CD8-positive, alpha-beta memory T cell (primary cell): Measurements from ENCODE around the gene TGOLN2. TPM values are rescaled to one million over a fixed set of nuclear protein-coding genes. Genes with fewer than 3 reads are reported as not detected.
A peak's percentile ranks its signal among the peaks of the same experiment; 100 is the strongest.
"Not testable (repeated sequence)": the region's sequence is repeated elsewhere in the genome, so short reads cannot be mapped to it uniquely, and the experiment has no call there.

Experiments used
- CTCF ChIA-PET: fragments of 350-600 bp; sonication (Branson Sonifier 250); formaldehyde crosslinking; loops from one replicate; lab custom pipeline; 2021; ENCODE audit warnings: antibody characterized with exemption; lab: Charles Lee
- POLR2A ChIA-PET: fragments of 350-600 bp; sonication (Branson Sonifier 250); formaldehyde crosslinking; loops from one replicate; lab custom pipeline; 2021; ENCODE audit warnings: antibody characterized with exemption; lab: Charles Lee
- DNase-seq, 5 donors: peaks; one replicate each; pipeline versions ENCODE4 v3.0.0 to v3.0.0-alpha.2; 2020 to 2022; ENCODE audit warnings: mixed read lengths in 1 of 5
- H3K27ac ChIP-seq: one replicate; pipeline ENCODE4 v1.7.0; 2013; ENCODE audit warnings: low read depth, mild to moderate bottlenecking, low read length, moderate library complexity
- H3K27me3 ChIP-seq: 2 replicates; pipeline ENCODE4 v1.7.0; 2013; ENCODE audit warnings: low read length, mild to moderate bottlenecking; ENCODE audit not compliant: insufficient read depth, poor library complexity, severe bottlenecking
- H3K36me3 ChIP-seq: 2 replicates; pipeline ENCODE4 v1.7.0; 2013; ENCODE audit warnings: mild to moderate bottlenecking, low read length, moderate library complexity; ENCODE audit not compliant: insufficient read depth
- H3K4me1 ChIP-seq: 2 replicates; pipeline ENCODE4 v1.7.0; 2013; ENCODE audit warnings: mild to moderate bottlenecking, low read length, moderate library complexity; ENCODE audit not compliant: insufficient read depth
- H3K4me3 ChIP-seq: 2 replicates; pipeline ENCODE4 v1.7.0; 2013; ENCODE audit warnings: mild to moderate bottlenecking, low read length
- H3K9me3 ChIP-seq: 2 replicates; pipeline ENCODE4 v1.7.0; 2013; ENCODE audit warnings: mild to moderate bottlenecking, low read length
- H3K27ac Mint-ChIP-seq, 8 donors: one replicate each; pipeline ENCODE4 v1.8.0; 2020 to 2021; ENCODE audit warnings: mixed read lengths in 8 of 8, mild to moderate bottlenecking in 6 of 8, inconsistent platforms in 3 of 8, moderate library complexity in 3 of 8
- H3K27me3 Mint-ChIP-seq, 2 donors: one replicate each; pipeline ENCODE4 v1.8.0; 2020 to 2021; ENCODE audit warnings: mixed read lengths in 2 of 2, mild to moderate bottlenecking in 1 of 2, moderate library complexity in 1 of 2
- H3K36me3 Mint-ChIP-seq, 3 donors: one replicate each; pipeline ENCODE4 v1.8.0; 2020 to 2021; ENCODE audit warnings: mixed read lengths in 3 of 3, inconsistent platforms in 1 of 3, mild to moderate bottlenecking in 1 of 3
- H3K4me1 Mint-ChIP-seq, 3 donors: one replicate each; pipeline ENCODE4 v1.8.0; 2020 to 2021; ENCODE audit warnings: mixed read lengths in 3 of 3, inconsistent platforms in 1 of 3, mild to moderate bottlenecking in 1 of 3
- H3K4me3 Mint-ChIP-seq, 7 donors: one replicate each; pipeline ENCODE4 v1.8.0; 2020 to 2021; ENCODE audit warnings: mixed read lengths in 7 of 7, mild to moderate bottlenecking in 6 of 7, moderate library complexity in 4 of 7, inconsistent platforms in 2 of 7
- H3K9me3 Mint-ChIP-seq, 5 donors: one replicate each; pipeline ENCODE4 v1.8.0; 2020 to 2022; ENCODE audit warnings: mixed read lengths in 5 of 5, mild to moderate bottlenecking in 3 of 5, moderate library complexity in 2 of 5, inconsistent platforms in 1 of 5
- polyA plus RNA-seq: library from polyadenylated mRNA; unstranded; fragments of 300-500 nt; fragmentation: Illumina TruSeq; gene quantifications from one replicate; pipeline ENCODE4 v1.2.3, GENCODE V29; 2021
- total RNA-seq, 2 experiments: library from RNA; stranded (reverse); gene quantifications; one replicate each; pipeline ENCODE4 v1.2.3, GENCODE V29; 2021

The TGOLN2 gene
- total and polyA plus RNA-seq, 3 experiments from 2014 or later, result 55.9 to 95.6 (median 93.4) TPM

GRCh38 chr2:85324639-85325465 lies 2.9 kb downstream of the TGOLN2 start:
- H3K27me3 Mint-ChIP-seq, result no peaks in the 10 kb centered on the region
- ChIA-PET POLR2A (interaction anchor here (0.6 to 4.1 kb wide), 6 partner anchors 10 to 860 kb away, joined by 3 to 86 read pairs (median 6); partner anchors contain the start of genes ELMOD3 and RETSAT), CTCF (interaction anchor here (1.0 to 1.6 kb wide), 4 partner anchors 11 to 215 kb away, joined by 3 to 5 read pairs (median 4); no protein-coding TSS in a partner anchor)
- Histone ChIP-seq H3K4me3 (peak overlapping the region; percentile 86), H3K4me1 (peaks cover 66% of the 10 kb centered on the region), H3K27ac (no peak overlapping the region), H3K27me3 (no peaks in the 10 kb centered on the region), H3K36me3 (peaks cover 55% of the 10 kb centered on the region), H3K9me3 (no peaks in the 10 kb centered on the region)
- H3K4me3 Mint-ChIP-seq, result peak overlapping the region; percentile 92 to 100 (median 99)
- H3K27ac Mint-ChIP-seq, result peak overlapping the region; percentile 83 to 100 (median 96)
- DNase-seq, result no peak
- H3K36me3 Mint-ChIP-seq, result peaks cover 28 to 86% (median 35%) of the 10 kb centered on the region in 3 donors
- H3K4me1 Mint-ChIP-seq, result peaks cover 69 to 72% (median 69%) of the 10 kb centered on the region in 3 donors
- H3K9me3 Mint-ChIP-seq, result no peaks in the 10 kb centered on the region

GRCh38 chr2:85323988-85324367 lies 3.8 kb downstream of the TGOLN2 start:
- ChIA-PET CTCF (interaction anchor here (1.2 to 1.6 kb wide), 4 partner anchors 10 to 216 kb away, joined by 3 to 5 read pairs (median 4); no protein-coding TSS in a partner anchor), POLR2A (interaction anchor here (0.6 to 1.5 kb wide), 3 partner anchors 10 to 861 kb away, joined by 4 to 14 read pairs (median 8); no protein-coding TSS in a partner anchor)
- not testable (repeated sequence) for H3K27ac ChIP-seq, DNase-seq, H3K27me3 Mint-ChIP-seq, H3K9me3 Mint-ChIP-seq, H3K27me3 ChIP-seq, H3K9me3 ChIP-seq
- peaks cover 60% of the 10 kb centered on the region for H3K36me3 ChIP-seq
- Mint-ChIP-seq H3K4me3 (peak overlapping the region; percentile 92 to 100 (median 99)), H3K4me1 (peaks cover 73 to 74% (median 73%) of the 10 kb centered on the region in 3 donors), H3K36me3 (peaks cover 28 to 92% (median 39%) of the 10 kb centered on the region in 3 donors), H3K27ac (peak overlapping the region; percentile 52 to 100 (median 96))
- H3K4me1 ChIP-seq, result peaks cover 74% of the 10 kb centered on the region
- H3K4me3 ChIP-seq, result peak overlapping the region; percentile 0

GRCh38 chr2:85323351-85323987 lies 4.3 kb downstream of the TGOLN2 start:
- H3K4me3 Mint-ChIP-seq, result peak overlapping the region; percentile 92 to 100 (median 99)

GRCh38 chr2:85319796-85320195 lies 8.0 kb downstream of the TGOLN2 start:
- H3K27ac Mint-ChIP-seq, result peak overlapping the region; percentile 21 to 96 (median 84)
- no peak overlapping the region for H3K27ac ChIP-seq
- H3K9me3 ChIP-seq, result no peaks in the 10 kb centered on the region
- peaks cover 55% of the 10 kb centered on the region for H3K36me3 ChIP-seq
- POLR2A ChIA-PET, result interaction anchor here (1.7 to 2.6 kb wide), 2 partner anchors 8 to 34 kb away, joined by 6 to 22 read pairs; partner anchors contain the start of genes ELMOD3, RETSAT and TGOLN2
- H3K9me3 Mint-ChIP-seq, result no peaks in the 10 kb centered on the region
- peaks cover 64% of the 10 kb centered on the region for H3K4me1 ChIP-seq
- H3K4me3 ChIP-seq, result no peak overlapping the region
- H3K4me1 Mint-ChIP-seq, result peaks cover 70 to 78% (median 77%) of the 10 kb centered on the region in 3 donors
- H3K27me3 Mint-ChIP-seq, result no peaks in the 10 kb centered on the region
- no peaks in the 10 kb centered on the region for H3K27me3 ChIP-seq
- H3K4me3 Mint-ChIP-seq, result peak overlapping the region; percentile 0 to 85 (median 60)
- no peak for DNase-seq
- peaks cover 17 to 84% (median 47%) of the 10 kb centered on the region in 3 donors for H3K36me3 Mint-ChIP-seq
- CTCF ChIA-PET, result interaction anchor here (1.0 to 3.5 kb wide), 2 partner anchors 9 to 19 kb away, joined by 3 to 12 read pairs; no protein-coding TSS in a partner anchor

More at GRCh38 chr2:85323351-85323987, 4.3 kb downstream of the TGOLN2 start:
- H3K27me3 Mint-ChIP-seq, result no peaks in the 10 kb centered on the region
- Histone ChIP-seq H3K27me3 (no peaks in the 10 kb centered on the region), H3K36me3 (peaks cover 60% of the 10 kb centered on the region), H3K27ac (no peak overlapping the region), H3K4me3 (peak overlapping the region; percentile 0), H3K4me1 (peaks cover 75% of the 10 kb centered on the region), H3K9me3 (no peaks in the 10 kb centered on the region)
- peak overlapping the region in 7 of 8 donors; percentile 74 to 100 (median 99) for H3K27ac Mint-ChIP-seq
- POLR2A ChIA-PET, result no interaction called here
- DNase-seq, result no peak
- H3K36me3 Mint-ChIP-seq, result peaks cover 28 to 95% (median 43%) of the 10 kb centered on the region in 3 donors
- CTCF ChIA-PET, result interaction anchor here (1.2 to 1.5 kb wide), 3 partner anchors 16 to 23 kb away, joined by 3 to 4 read pairs (median 4); no protein-coding TSS in a partner anchor
- peaks cover 75% of the 10 kb centered on the region in 3 donors for H3K4me1 Mint-ChIP-seq
- no peaks in the 10 kb centered on the region for H3K9me3 Mint-ChIP-seq

- Mint-ChIP-seq H3K27me3 (no peaks in the 10 kb centered on the region), H3K4me3 (peak overlapping the region; percentile 38 to 85 (median 62)), H3K27ac (peak overlapping the region; percentile 38 to 96 (median 74)), H3K36me3 (peaks cover 10 to 80% (median 44%) of the 10 kb centered on the region in 3 donors), H3K4me1 (peaks cover 64 to 70% (median 68%) of the 10 kb centered on the region in 3 donors), H3K9me3 (no peaks in the 10 kb centered on the region)
- no peaks in the 10 kb centered on the region for H3K9me3 ChIP-seq
- DNase-seq, result no peak
- peaks cover 51% of the 10 kb centered on the region for H3K4me1 ChIP-seq
- POLR2A ChIA-PET, result interaction anchor here (0.7 to 2.6 kb wide), 4 partner anchors 9 to 36 kb away, joined by 3 to 22 read pairs (median 6); partner anchors contain the start of genes ELMOD3, RETSAT and TGOLN2
- H3K4me3 ChIP-seq, result no peak overlapping the region
- H3K36me3 ChIP-seq, result peaks cover 43% of the 10 kb centered on the region
- CTCF ChIA-PET, result interaction anchor here (0.9 to 3.5 kb wide), 3 partner anchors 9 to 20 kb away, joined by 3 to 12 read pairs (median 3); partner anchors contain the start of gene TGOLN2
- no peak overlapping the region for H3K27ac ChIP-seq
- H3K27me3 ChIP-seq, result no peaks in the 10 kb centered on the region
These were observed 9.3 kb downstream of the TGOLN2 start for GRCh38 chr2:85318222-85319074.

- H3K4me3 Mint-ChIP-seq, H3K27ac ChIP-seq, H3K9me3 ChIP-seq, CTCF ChIA-PET, H3K4me3 ChIP-seq, H3K27me3 ChIP-seq, H3K27me3 Mint-ChIP-seq, H3K9me3 Mint-ChIP-seq, DNase-seq: not testable (repeated sequence)
- Mint-ChIP-seq H3K27ac (peak overlapping the region in 4 of 8 donors; percentile 17 to 57 (median 40)), H3K4me1 (peaks cover 39 to 50% (median 43%) of the 10 kb centered on the region in 3 donors), H3K36me3 (peaks cover 3 to 59% (median 28%) of the 10 kb centered on the region in 3 donors)
- H3K4me1 ChIP-seq, result peaks cover 26% of the 10 kb centered on the region
- POLR2A ChIA-PET, result interaction anchor here (1.2 kb wide), 1 partner anchor 12 kb away, joined by 3 read pairs; the partner anchor contains the start of gene TGOLN2
- H3K36me3 ChIP-seq, result peaks cover 22% of the 10 kb centered on the region
These were observed 11.9 kb downstream of the TGOLN2 start for GRCh38 chr2:85315921-85316320.

GRCh38 chr2:85314884-85315242 lies 12.9 kb downstream of the TGOLN2 start:
- Histone ChIP-seq H3K4me3 (no peak overlapping the region), H3K9me3 (no peaks in the 10 kb centered on the region), H3K36me3 (peaks cover 11% of the 10 kb centered on the region), H3K4me1 (peaks cover 20% of the 10 kb centered on the region), H3K27ac (no peak overlapping the region), H3K27me3 (no peaks in the 10 kb centered on the region)
- Mint-ChIP-seq H3K27me3 (no peaks in the 10 kb centered on the region), H3K9me3 (no peaks in the 10 kb centered on the region), H3K27ac (peak overlapping the region in 1 of 8 donors; percentile 22), H3K36me3 (peaks cover 3 to 48% (median 22%) of the 10 kb centered on the region in 3 donors), H3K4me1 (peaks cover 35 to 48% (median 38%) of the 10 kb centered on the region in 3 donors), H3K4me3 (no peak overlapping the region)
- CTCF ChIA-PET, result no interaction called here
- no peak for DNase-seq
- POLR2A ChIA-PET, result interaction anchor here (0.6 to 1.2 kb wide), 2 partner anchors 10 to 11 kb away, joined by 3 to 8 read pairs; no protein-coding TSS in a partner anchor
